ENCODE measurements around the gene SLC35F3. TPM values are rescaled to one million over a fixed set of nuclear protein-coding genes. Genes with fewer than 3 reads are reported as not detected.

SLC35F3 gene
- total RNA-seq, 1 experiment from 2014 or later: 22.7 TPM

DNA sequence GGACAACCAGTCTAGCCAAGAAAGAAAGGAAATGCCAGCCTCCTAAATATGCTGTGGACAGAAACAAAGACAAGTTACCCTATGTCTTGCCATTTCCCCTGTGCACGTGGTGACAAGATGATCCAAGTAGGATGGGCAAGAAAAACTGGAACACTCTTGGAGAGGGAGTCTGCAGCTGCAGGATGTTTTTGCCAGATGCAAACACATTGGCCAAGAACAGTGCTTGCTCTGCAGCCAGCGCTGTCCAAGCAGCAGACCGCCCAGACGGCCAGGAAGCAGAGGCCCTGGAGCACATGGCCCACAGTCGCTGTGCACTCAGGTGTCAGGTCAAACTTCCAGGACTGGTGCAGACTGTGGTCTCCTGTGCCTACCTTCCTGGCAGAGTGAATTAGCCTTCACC lies 189.3 kb downstream of the SLC35F3 start:
- ChIA-PET CTCF (no interaction called here), POLR2A (ENCODE audit: low non-redundant PET) (no interaction called here)
- no peak for DNase-seq (ENCODE audit: low spot score)
- no peaks in the 10 kb centered on the region for H3K27me3 ChIP-seq (replicated peaks; ENCODE audit: insufficient read depth, low read depth, low read length, poor library complexity)
- intact Hi-C loops (cut with micrococcal nuclease; ENCODE audit: unreplicated experiment): no loop called here
- no TSS peak for BruUV-seq (replicated peaks)
- TF ChIP-seq EZH2 (IDR thresholded peaks at IDR 0.05; ENCODE audit: borderline replicate concordance, low read depth, low read length, poor library complexity, severe bottlenecking) (no peak), CTCF (conservative IDR thresholded peaks at IDR 0.05; ENCODE audit: low read depth, low read length) (no peak)
- H3K27ac ChIP-seq (ENCODE audit: low read depth, low read length, poor library complexity, severe bottlenecking): no peak overlapping the region
- H3K9me3 ChIP-seq (ENCODE audit: low read depth, low read length, poor library complexity, severe bottlenecking): no peaks in the 10 kb centered on the region
- H3K4me1 ChIP-seq (ENCODE audit: insufficient read depth, low read length, poor library complexity, severe bottlenecking): no peaks in the 10 kb centered on the region
- no peaks in the 10 kb centered on the region for H3K36me3 ChIP-seq (ENCODE audit: insufficient read depth, low read length, poor library complexity, severe bottlenecking)
- no peak overlapping the region for H3K4me3 ChIP-seq (ENCODE audit: low read depth, low read length, poor library complexity, severe bottlenecking)

DNA sequence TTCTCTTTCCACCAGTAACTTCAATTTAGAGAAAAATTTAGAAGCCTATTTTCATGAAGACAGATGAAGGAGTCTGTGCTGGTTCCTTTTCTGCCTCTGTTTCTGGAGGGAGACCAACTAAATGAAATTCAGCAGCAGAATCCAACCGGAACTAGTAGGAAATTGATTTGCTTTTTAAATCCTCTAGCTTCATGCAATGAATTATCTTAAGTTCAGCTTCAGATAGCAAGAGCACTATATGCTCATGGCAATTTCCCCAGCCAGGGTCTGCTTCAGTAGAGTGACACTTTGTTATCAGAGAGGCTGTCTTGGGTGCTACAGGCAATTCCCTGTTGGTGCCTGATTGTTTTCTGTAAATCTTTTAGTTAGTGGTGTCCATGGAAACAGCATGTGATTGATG lies 189.7 kb downstream of the SLC35F3 start:
- intact Hi-C loops (cut with micrococcal nuclease; ENCODE audit: unreplicated experiment): no loop called here
- Histone ChIP-seq H3K9me3 (ENCODE audit: low read depth, low read length, poor library complexity, severe bottlenecking) (no peaks in the 10 kb centered on the region), H3K4me1 (ENCODE audit: insufficient read depth, low read length, poor library complexity, severe bottlenecking) (no peaks in the 10 kb centered on the region), H3K27me3 (replicated peaks; ENCODE audit: insufficient read depth, low read depth, low read length, poor library complexity) (no peaks in the 10 kb centered on the region), H3K36me3 (ENCODE audit: insufficient read depth, low read length, poor library complexity, severe bottlenecking) (no peaks in the 10 kb centered on the region), H3K27ac (ENCODE audit: low read depth, low read length, poor library complexity, severe bottlenecking) (no peak overlapping the region), H3K4me3 (ENCODE audit: low read depth, low read length, poor library complexity, severe bottlenecking) (no peak overlapping the region)
- no peak for DNase-seq (ENCODE audit: low spot score)
- BruUV-seq (replicated peaks): no TSS peak
- ChIA-PET POLR2A (ENCODE audit: low non-redundant PET) (no interaction called here), CTCF (no interaction called here)
- TF ChIP-seq EZH2 (IDR thresholded peaks at IDR 0.05; ENCODE audit: borderline replicate concordance, low read depth, low read length, poor library complexity, severe bottlenecking) (no peak), CTCF (conservative IDR thresholded peaks at IDR 0.05; ENCODE audit: low read depth, low read length) (no peak)

DNA sequence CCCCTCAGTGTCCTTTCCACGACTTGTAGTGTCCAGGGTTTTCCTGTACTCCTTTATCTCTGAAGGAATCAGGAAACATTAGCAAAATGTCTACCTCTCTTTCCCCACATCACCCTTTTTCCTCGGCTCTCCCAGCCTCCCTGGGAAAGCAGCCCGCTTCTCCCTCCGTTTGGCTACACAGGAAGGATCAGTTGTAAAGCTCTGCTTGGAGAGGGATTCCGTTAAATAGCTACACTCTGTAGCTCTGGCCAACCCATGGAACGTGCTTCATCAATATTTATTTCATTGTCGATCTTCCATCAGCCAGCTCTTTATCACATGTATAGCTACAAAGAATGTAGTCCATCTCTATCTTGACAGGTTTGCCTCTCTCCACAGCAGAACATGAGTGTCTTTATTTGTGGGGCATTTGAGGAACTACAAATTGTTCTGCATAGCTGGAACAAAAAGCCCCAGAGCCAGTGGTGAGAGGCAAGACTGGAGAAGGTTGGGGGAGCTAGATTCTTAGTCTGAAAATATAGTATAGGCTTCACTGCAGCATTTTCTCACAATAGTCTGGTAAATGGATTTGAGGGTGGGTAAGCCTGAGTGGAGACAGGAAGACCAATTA lies 191.8 kb downstream of the SLC35F3 start:
- POLR2A ChIA-PET (ENCODE audit: low non-redundant PET): no interaction called here
- no peak for TF ChIP-seq CTCF (conservative IDR thresholded peaks at IDR 0.05; ENCODE audit: low read depth, low read length)
- TF ChIP-seq EZH2 (IDR thresholded peaks at IDR 0.05; ENCODE audit: borderline replicate concordance, low read depth, low read length, poor library complexity, severe bottlenecking): no peak

More for the DNA sequence above, 191.8 kb downstream of the SLC35F3 start:
- intact Hi-C loops (cut with micrococcal nuclease; ENCODE audit: unreplicated experiment): no loop called here
- no TSS peak for BruUV-seq (replicated peaks)
- no peak for DNase-seq (ENCODE audit: low spot score)
- Histone ChIP-seq H3K27ac (ENCODE audit: low read depth, low read length, poor library complexity, severe bottlenecking) (no peak overlapping the region), H3K36me3 (ENCODE audit: insufficient read depth, low read length, poor library complexity, severe bottlenecking) (no peaks in the 10 kb centered on the region), H3K9me3 (ENCODE audit: low read depth, low read length, poor library complexity, severe bottlenecking) (no peaks in the 10 kb centered on the region), H3K27me3 (replicated peaks; ENCODE audit: insufficient read depth, low read depth, low read length, poor library complexity) (peaks cover 4% of the 10 kb centered on the region), H3K4me3 (ENCODE audit: low read depth, low read length, poor library complexity, severe bottlenecking) (no peak overlapping the region), H3K4me1 (ENCODE audit: insufficient read depth, low read length, poor library complexity, severe bottlenecking) (no peaks in the 10 kb centered on the region)
- CTCF ChIA-PET: no interaction called here
